CD4-positive, alpha-beta T cell treated with Interleukin-6 for 4 hours (primary cell): Measurements from ENCODE around the gene RNF146.
"Not testable (repeated sequence)": the region's sequence is repeated elsewhere in the genome, so short reads cannot be mapped to it uniquely, and the experiment has no call there.

ENCODE experiments used
- DNase-seq: peaks from one replicate; pipeline ENCODE4 v3.0.0-alpha.2; 2020; ENCODE audit warnings: mixed read lengths

The RNF146 gene

GRCh38 chr6:127289934-127290333 is 23.3 kb downstream of the RNF146 start:
- no peak for DNase-seq

DNA sequence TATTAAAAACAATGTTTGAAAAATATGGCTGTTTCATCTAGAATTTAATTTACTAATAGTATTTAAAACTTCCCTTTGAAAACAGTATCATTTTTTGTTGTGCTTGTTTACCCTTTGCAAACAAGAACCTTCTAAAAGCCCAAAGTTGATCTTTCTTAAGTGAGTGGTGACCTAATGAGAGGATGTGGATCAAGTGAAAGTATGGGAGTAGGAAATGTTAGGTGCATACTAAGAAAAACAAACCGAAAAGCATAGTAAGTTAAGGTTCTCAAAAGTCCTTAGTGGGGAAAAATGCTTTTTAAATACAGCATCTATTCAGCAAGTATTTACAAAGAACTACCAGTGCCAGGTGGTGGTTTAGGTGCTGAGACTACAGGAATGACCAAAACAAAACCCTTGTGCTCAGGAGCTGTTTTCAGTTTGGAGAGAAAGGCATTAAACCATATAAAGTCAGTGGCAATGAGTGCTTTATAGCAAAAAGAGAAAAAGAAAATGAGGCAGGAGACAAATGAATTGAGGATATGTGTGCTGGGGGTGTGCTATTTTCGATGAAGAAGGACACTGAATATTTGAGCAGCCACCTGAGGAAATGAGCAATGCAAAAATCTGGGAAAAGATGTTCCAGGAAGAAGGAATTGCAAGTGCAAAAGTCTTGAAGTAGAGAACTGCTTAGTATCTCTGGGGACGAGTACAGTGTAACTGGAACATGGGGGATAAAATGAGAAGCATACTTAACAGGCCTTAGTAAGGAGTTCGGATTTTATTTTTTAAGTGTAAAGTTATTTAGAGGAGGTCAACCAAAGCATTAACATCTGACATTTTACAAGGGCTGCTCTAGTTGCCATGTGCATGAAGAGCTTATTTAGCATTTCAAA is 24.0 kb downstream of the RNF146 start:
- DNase-seq = no peak

GRCh38 chr6:127291495-127291894 is 24.8 kb downstream of the RNF146 start:
- no peak for DNase-seq

- no peak for DNase-seq
These were observed 30.9 kb downstream of the RNF146 start for GRCh38 chr6:127297502-127298070.

- no peak for DNase-seq
These were observed 31.8 kb downstream of the RNF146 start for GRCh38 chr6:127298475-127298874.

GRCh38 chr6:127299522-127300240 is 33.0 kb downstream of the RNF146 start:
- DNase-seq = no peak

- no peak for DNase-seq
These were observed 33.7 kb downstream of the RNF146 start for GRCh38 chr6:127300411-127300810.

GRCh38 chr6:127301199-127301700 is 34.6 kb downstream of the RNF146 start:
- DNase-seq = no peak

- peak; percentile 57 for DNase-seq
These were observed 36.3 kb downstream of the RNF146 start for GRCh38 chr6:127302728-127303660.

DNA sequence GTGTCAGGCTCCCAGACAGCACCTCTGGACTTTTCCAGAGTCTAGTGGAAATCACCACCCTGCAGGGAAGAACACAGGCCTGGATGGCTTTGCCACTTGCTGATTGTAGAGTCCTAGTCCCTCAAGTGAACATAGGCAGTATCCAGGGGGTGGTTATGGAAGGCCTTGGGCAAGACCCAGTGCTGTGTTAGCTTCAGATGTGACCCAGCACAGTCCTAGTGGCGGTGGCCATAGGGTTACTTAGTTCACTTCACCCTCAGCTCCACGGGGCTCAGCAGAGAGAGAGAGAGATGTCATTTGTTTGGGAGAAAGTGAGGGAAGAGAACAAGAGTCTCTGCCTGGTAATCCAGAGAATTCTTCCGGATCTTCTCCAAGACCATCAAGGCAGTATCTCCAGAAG is 37.3 kb downstream of the RNF146 start:
- no peak for DNase-seq

DNA sequence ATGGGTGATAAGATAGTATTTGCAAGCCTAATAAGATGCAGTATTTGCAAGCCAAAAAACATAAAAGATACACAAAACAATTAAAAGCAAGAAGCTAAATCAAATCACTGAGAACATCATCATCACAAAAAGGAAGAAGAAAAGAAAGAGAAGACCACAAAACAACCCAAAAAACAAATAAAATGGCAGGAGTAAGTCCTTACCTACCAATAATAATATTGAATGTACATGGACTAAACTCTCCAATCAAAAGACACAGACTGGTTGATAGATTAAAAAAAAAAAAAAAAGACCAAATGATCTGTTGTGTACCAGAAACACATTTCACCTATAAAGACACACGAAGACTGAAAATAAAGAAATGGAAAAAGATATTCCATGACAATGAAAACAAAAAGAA is 39.1 kb downstream of the RNF146 start:
- DNase-seq = no peak

DNA sequence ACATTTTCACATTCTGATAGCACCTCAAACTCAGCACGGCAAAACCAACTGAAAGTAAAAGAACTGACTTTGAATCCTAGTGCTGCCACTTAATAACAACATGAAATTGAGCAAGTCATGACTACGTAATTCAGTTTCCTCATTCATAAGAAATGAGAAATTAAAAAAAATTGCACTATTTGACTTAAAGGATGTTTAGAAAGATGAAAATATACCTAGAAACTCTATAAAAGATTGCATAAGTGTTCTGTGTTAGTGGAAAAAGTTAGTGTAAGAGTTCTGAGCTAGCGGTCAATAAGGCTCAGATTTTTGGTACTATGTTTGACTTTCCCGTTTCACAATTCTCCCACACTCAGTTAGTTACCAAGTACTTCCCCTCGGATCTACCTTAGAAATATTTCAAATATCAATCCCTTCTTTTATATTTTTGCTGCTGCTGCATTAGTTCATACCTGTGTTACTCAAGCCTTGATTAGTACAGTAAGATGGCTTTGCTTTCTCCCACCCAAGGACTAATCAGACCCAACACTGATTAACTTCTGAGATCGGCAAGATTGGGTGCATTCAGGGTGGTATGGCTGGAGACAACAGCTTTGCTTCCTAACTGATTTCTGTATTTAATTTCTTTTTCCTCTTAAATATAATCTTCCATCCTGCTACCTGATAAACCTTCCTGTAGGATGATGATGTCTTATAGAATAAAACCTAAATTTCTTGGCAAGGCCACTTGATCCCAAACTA is 50.9 kb downstream of the RNF146 start:
- no peak for DNase-seq

GRCh38 chr6:127319686-127320085 is 53.0 kb downstream of the RNF146 start:
- no peak for DNase-seq

GRCh38 chr6:127328043-127328609 is 61.5 kb downstream of the RNF146 start:
- no peak for DNase-seq

- DNase-seq = not testable (repeated sequence)
These were observed 64.6 kb downstream of the RNF146 start for GRCh38 chr6:127331256-127331655.

DNA sequence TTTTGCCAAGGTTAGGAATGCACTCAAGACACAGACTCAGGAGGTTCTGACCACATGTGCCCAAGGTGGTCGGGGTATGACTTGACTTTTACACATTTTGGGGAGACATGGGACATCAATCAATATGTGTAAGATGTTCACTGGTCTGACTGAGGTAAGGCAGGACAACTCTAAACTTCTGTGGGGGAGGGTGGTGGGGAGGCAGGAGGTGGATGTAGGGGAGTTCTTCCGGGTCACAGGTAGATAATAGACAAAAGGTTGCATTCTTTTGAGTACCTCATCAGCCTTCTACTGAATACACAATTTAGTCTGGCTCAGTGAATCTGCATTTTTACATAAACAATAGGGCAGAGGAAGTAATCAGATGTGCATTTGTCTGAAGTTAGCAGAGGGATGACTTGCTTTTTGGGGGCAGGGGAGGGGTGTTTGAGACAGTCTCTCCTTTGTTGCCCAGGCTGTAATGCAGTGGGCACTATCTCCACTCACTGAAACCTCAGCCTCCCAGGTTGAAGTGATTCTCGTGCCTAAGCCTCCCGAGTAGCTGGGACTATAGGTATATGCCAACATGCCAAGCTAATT is 65.8 kb downstream of the RNF146 start:
- no peak for DNase-seq
